Glomerular visceral epithelial cell (primary cell): ENCODE data around the gene KAT8.
A peak's percentile ranks its signal among the peaks of the same experiment; 100 is the strongest.
"Not testable (repeated sequence)": the region's sequence is repeated elsewhere in the genome, so short reads cannot be mapped to it uniquely, and the experiment has no call there.

Experiments used
- DNase-seq: peaks from one replicate; pipeline ENCODE4 v3.0.0-alpha.2; 2016; ENCODE audit errors: extremely low spot score

Gene KAT8

GRCh38 chr16:31131841-31132271 is 14.4 kb downstream of the KAT8 start:
- DNase-seq, result no peak

- DNase-seq, result no peak
Observed at GRCh38 chr16:31132303-31132979, 15.0 kb downstream of the KAT8 start.

- no peak for DNase-seq
Observed at GRCh38 chr16:31133046-31133501, 15.6 kb downstream of the KAT8 start.

- no peak for DNase-seq
Observed at GRCh38 chr16:31134091-31134571, 16.7 kb downstream of the KAT8 start.

GRCh38 chr16:31134625-31135534 is 17.4 kb downstream of the KAT8 start:
- no peak for DNase-seq

- no peak for DNase-seq
Observed at GRCh38 chr16:31135535-31136286, 18.2 kb downstream of the KAT8 start, which contains the start of gene PRSS8. Gene PRSS8, minus strand, starts transcription at chr16:31135727. Its CDS starts 229 bp downstream, at chr16:31135498.

GRCh38 chr16:31136287-31136662 is 18.8 kb downstream of the KAT8 start:
- DNase-seq, result no peak

GRCh38 chr16:31136822-31137499 is 19.5 kb downstream of the KAT8 start:
- DNase-seq, result not testable (repeated sequence)

GRCh38 chr16:31138621-31139578 is 21.4 kb downstream of the KAT8 start:
- DNase-seq, result peak; percentile 79

GRCh38 chr16:31141071-31141469 is 23.6 kb downstream of the KAT8 start:
- DNase-seq, result not testable (repeated sequence)

- DNase-seq, result no peak
Observed at GRCh38 chr16:31141489-31142108, 24.1 kb downstream of the KAT8 start.

GRCh38 chr16:31142109-31143010 is 24.9 kb downstream of the KAT8 start:
- DNase-seq, result peak; percentile 99

- no peak for DNase-seq
Observed at GRCh38 chr16:31143011-31143693, 25.7 kb downstream of the KAT8 start.

GRCh38 chr16:31143694-31144148 is 26.3 kb downstream of the KAT8 start:
- no peak for DNase-seq

- not testable (repeated sequence) for DNase-seq
Observed at GRCh38 chr16:31144418-31144817, 27.0 kb downstream of the KAT8 start.

- DNase-seq, result no peak
Observed at GRCh38 chr16:31145398-31145990, 28.0 kb downstream of the KAT8 start.

- no peak for DNase-seq
Observed at GRCh38 chr16:31147574-31147973, 30.1 kb downstream of the KAT8 start.
